Endodermal cell (in vitro differentiated cells): ENCODE results near the gene PDK2. TPM values are rescaled to one million over a fixed set of nuclear protein-coding genes. Genes with fewer than 3 reads are reported as not detected.

Experiments
- DNase-seq: peaks from one replicate; pipeline ENCODE4 v3.0.0-alpha.2; 2017
- H3K27ac ChIP-seq: 2 replicates; pipeline ENCODE4 v1.5.1; 2013; ENCODE audit warnings: mild to moderate bottlenecking, low read depth, low read length, moderate library complexity
- H3K27me3 ChIP-seq: 2 replicates; pipeline ENCODE4 v1.6.1; 2013; ENCODE audit warnings: mild to moderate bottlenecking, low read length, moderate library complexity; ENCODE audit not compliant: insufficient read depth, control insufficient read depth, poor library complexity, severe bottlenecking
- H3K36me3 ChIP-seq: 2 replicates; pipeline ENCODE4 v1.7.0; 2013; ENCODE audit warnings: mild to moderate bottlenecking, low read length, moderate library complexity; ENCODE audit not compliant: control insufficient read depth, insufficient read depth
- H3K4me1 ChIP-seq: one replicate; pipeline ENCODE4 v1.7.0; 2013; ENCODE audit warnings: low read length; ENCODE audit not compliant: control insufficient read depth, insufficient read depth
- H3K4me3 ChIP-seq: 2 replicates; pipeline ENCODE4 v1.5.1; 2013; ENCODE audit warnings: mild to moderate bottlenecking, low read length, moderate library complexity
- H3K9ac ChIP-seq: 2 replicates; pipeline ENCODE4 v1.6.1; 2013; ENCODE audit warnings: mild to moderate bottlenecking, low read length, moderate library complexity; ENCODE audit not compliant: poor library complexity, severe bottlenecking; ENCODE audit errors: extremely low read depth
- H3K9me3 ChIP-seq: 2 replicates; pipeline ENCODE4 v1.6.1; 2013; ENCODE audit warnings: mild to moderate bottlenecking, low read length, moderate library complexity; ENCODE audit not compliant: control insufficient read depth
- H3K27ac Mint-ChIP-seq: 2 replicates; pipeline ENCODE4 v1.8.0; 2020; ENCODE audit warnings: mixed read lengths
- H3K27me3 Mint-ChIP-seq: 2 replicates; pipeline ENCODE4 v1.8.0; 2021; ENCODE audit warnings: mild to moderate bottlenecking, mixed read lengths; ENCODE audit not compliant: insufficient read depth
- H3K36me3 Mint-ChIP-seq: 2 replicates; pipeline ENCODE4 v1.8.0; 2020; ENCODE audit warnings: low read depth, mixed read lengths
- H3K4me1 Mint-ChIP-seq: 2 replicates; pipeline ENCODE4 v1.8.0; 2020; ENCODE audit warnings: mixed read lengths
- H3K4me3 Mint-ChIP-seq: 2 replicates; pipeline ENCODE4 v1.8.0; 2020; ENCODE audit warnings: mild to moderate bottlenecking, moderate library complexity, mixed read lengths
- H3K9me3 Mint-ChIP-seq: 2 replicates; pipeline ENCODE4 v1.8.0; 2020; ENCODE audit warnings: mild to moderate bottlenecking, mixed read lengths
- CTCF ChIP-seq: fragments of 200-600 bp; sonication (generic); conservative IDR thresholded peaks from 2 replicates; pipeline ENCODE4 v1.5.0; 2021; ENCODE audit warnings: antibody characterized with exemption, mild to moderate bottlenecking
- WGBS, 2 experiments: methylation state at CpG; one replicate each; pipeline versions ENCODE4 v1.1.5 to v1.1.7; 2013; ENCODE audit warnings: missing lambda C conversion rate in 2 of 2, mixed read lengths in 1 of 2; ENCODE audit not compliant: insufficient coverage in 1 of 2, insufficient read length in 1 of 2; 5-methylcytosine and 5-hydroxymethylcytosine counted together
- total RNA-seq, 2 donors: library from RNA; stranded (reverse); fragmentation: NEBNext Ultra II Directional in 1 of 2; extraction: Animal tissue kit (Norgen Biotek cat#: 25700) in 1 of 2; gene quantifications; 2 replicates in 1 of 2; 3 replicates in 1 of 2; pipeline ENCODE4 v1.2.1, GENCODE V29; 2021

PDK2 gene
- total RNA-seq, 2 donors from 2014 or later: 23.0 to 24.2 TPM

GRCh38 chr17:50148226-50149090 is 53.3 kb downstream of the PDK2 start:
- peaks cover 5% of the 10 kb centered on the region for H3K27me3 Mint-ChIP-seq
- H3K36me3 ChIP-seq: peaks cover 12% of the 10 kb centered on the region
- no peak overlapping the region for H3K27ac ChIP-seq
- H3K9me3 ChIP-seq: no peaks in the 10 kb centered on the region
- peaks cover 17% of the 10 kb centered on the region for H3K36me3 Mint-ChIP-seq
- no peaks in the 10 kb centered on the region for H3K27me3 ChIP-seq
- H3K4me3 Mint-ChIP-seq: peak overlapping the region; percentile 68
- DNase-seq: peak; percentile 89
- peak; percentile 48 for TF ChIP-seq CTCF
- peak overlapping the region; percentile 55 for H3K27ac Mint-ChIP-seq
- H3K4me1 ChIP-seq: peaks cover 13% of the 10 kb centered on the region
- no peak overlapping the region for H3K9ac ChIP-seq
- no peaks in the 10 kb centered on the region for H3K9me3 Mint-ChIP-seq
- peak overlapping the region; percentile 72 for H3K4me3 ChIP-seq
- whole genome bisulfite sequencing, 2 experiments: 11% methylated on average over 25 of the region's 25 CpGs; no CpG with 5 or more reads in 1 of the 2 experiments
- H3K4me1 Mint-ChIP-seq: peaks cover 21% of the 10 kb centered on the region

- Mint-ChIP-seq H3K36me3 (peaks cover 11% of the 10 kb centered on the region), H3K9me3 (no peaks in the 10 kb centered on the region), H3K27me3 (peaks cover 5% of the 10 kb centered on the region), H3K4me1 (peaks cover 21% of the 10 kb centered on the region), H3K27ac (no peak overlapping the region), H3K4me3 (peak overlapping the region; percentile 68)
- TF ChIP-seq CTCF: no peak
- Histone ChIP-seq H3K9ac (no peak overlapping the region), H3K9me3 (no peaks in the 10 kb centered on the region), H3K4me3 (peak overlapping the region; percentile 92), H3K4me1 (peaks cover 13% of the 10 kb centered on the region), H3K36me3 (peaks cover 8% of the 10 kb centered on the region), H3K27me3 (no peaks in the 10 kb centered on the region), H3K27ac (no peak overlapping the region)
- 2 to 3% methylated on average over 9 to 30 of the region's 30 CpGs for WGBS, 2 experiments
- no peak for DNase-seq
Observed at GRCh38 chr17:50149091-50149416, 53.9 kb downstream of the PDK2 start.

- peak overlapping the region; percentile 44 for H3K9ac ChIP-seq
- peak overlapping the region; percentile 92 for H3K4me3 ChIP-seq
- no peak overlapping the region for H3K27ac Mint-ChIP-seq
- H3K27me3 Mint-ChIP-seq: peaks cover 5% of the 10 kb centered on the region
- TF ChIP-seq CTCF: peak; percentile 31
- H3K9me3 ChIP-seq: no peaks in the 10 kb centered on the region
- H3K27ac ChIP-seq: no peak overlapping the region
- peak overlapping the region; percentile 68 for H3K4me3 Mint-ChIP-seq
- H3K27me3 ChIP-seq: no peaks in the 10 kb centered on the region
- peaks cover 21% of the 10 kb centered on the region for H3K4me1 Mint-ChIP-seq
- peaks cover 13% of the 10 kb centered on the region for H3K4me1 ChIP-seq
- WGBS, 2 experiments: 2 to 3% methylated on average over 29 to 123 of the region's 123 CpGs
- no peaks in the 10 kb centered on the region for H3K9me3 Mint-ChIP-seq
- H3K36me3 Mint-ChIP-seq: peaks cover 4% of the 10 kb centered on the region
- DNase-seq: peak; percentile 89
- peaks cover 1% of the 10 kb centered on the region for H3K36me3 ChIP-seq
Observed at GRCh38 chr17:50149417-50150353, 54.5 kb downstream of the PDK2 start.
